Muscle of back (tissue), 11 donors: Measurements from ENCODE around the gene LAMC1. TPM values are rescaled to one million over a fixed set of nuclear protein-coding genes. Genes with fewer than 3 reads are reported as not detected.
A peak's percentile ranks its signal among the peaks of the same experiment; 100 is the strongest.
"Not testable (repeated sequence)": the region's sequence is repeated elsewhere in the genome, so short reads cannot be mapped to it uniquely, and the experiment has no call there.

Experiments
- DNase-seq, 3 donors: peaks; one replicate each; pipeline versions ENCODE4 v3.0.0 to v3.0.0-alpha.2; 2013
- polyA plus RNA-seq, 10 donors: library from polyadenylated mRNA; unstranded; fragments of 120-200 nt; gene quantifications; one replicate each; pipeline ENCODE4 v1.2.1, GENCODE V29; 2013; ENCODE audit not compliant: insufficient read length in 10 of 10

LAMC1 gene
- polyA plus RNA-seq, 10 donors = 272 to 386 (median 317) TPM

DNA sequence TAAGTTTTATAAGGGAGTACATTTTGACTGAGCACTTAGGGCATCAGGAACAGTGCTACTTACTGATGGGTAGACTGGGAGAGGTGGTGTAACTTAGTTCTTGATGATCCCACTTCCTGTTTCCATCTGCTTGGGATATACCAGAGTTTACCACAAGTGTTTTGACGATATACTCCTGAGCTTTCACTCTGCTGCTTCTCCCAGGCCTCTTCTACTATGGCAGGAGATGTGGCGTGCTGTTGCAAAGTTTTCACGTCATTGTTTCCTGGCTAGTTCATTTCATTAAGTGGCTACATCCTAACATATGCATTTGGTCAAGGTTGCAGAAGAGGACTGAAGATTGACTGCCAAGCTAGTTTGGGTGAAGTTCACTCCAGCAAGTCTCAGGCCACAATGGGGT, 121.5 kb downstream of the LAMC1 start:
- DNase-seq = no peak

GRCh38 chr1:183147735-183148134, 124.5 kb downstream of the LAMC1 start:
- DNase-seq = no peak

DNA sequence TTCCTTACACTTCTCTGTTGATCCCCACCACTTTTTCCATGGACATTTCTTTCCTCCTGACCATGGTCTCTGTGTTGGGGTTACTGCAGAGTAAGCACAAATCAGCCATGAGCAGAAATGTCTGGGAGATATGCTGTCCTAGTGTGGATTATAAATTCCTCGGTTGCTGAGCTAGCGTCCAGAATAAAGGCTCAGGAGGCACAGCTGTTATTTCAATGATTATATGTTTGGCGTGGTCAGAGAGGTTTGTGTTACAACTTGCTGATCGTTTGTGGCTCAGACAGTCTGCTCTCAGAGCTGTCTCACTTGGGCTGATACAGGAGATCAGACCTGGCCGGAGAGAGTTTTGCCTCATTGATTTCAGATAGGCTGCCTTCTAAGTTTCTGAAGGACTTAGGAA, 125.4 kb downstream of the LAMC1 start:
- DNase-seq = peak; percentile 58 to 83 (median 73)

DNA sequence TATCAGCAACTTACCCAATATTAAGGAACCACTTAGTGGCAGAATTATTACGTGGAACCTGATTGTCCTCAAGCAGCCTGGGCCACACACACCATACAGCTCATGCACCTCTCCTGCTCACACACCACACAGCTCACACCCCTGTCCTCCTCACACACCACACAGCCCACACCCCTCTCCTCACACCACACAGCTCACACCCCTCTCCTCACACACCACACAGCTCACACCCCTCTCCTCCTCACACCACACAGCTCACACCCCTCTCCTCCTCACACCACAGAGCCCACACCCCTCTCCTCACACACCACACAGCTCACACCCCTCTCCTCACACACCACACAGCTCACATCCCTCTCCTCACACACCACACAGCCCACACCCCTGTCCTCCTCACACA, 126.1 kb downstream of the LAMC1 start:
- peak in 1 of 3 donors; percentile 28 for DNase-seq

GRCh38 chr1:183150032-183150431, 126.8 kb downstream of the LAMC1 start:
- DNase-seq = not testable (repeated sequence)

- DNase-seq = no peak
Measured at GRCh38 chr1:183150445-183150844, 127.2 kb downstream of the LAMC1 start.

- no peak for DNase-seq
Measured at GRCh38 chr1:183152180-183152579, 129.0 kb downstream of the LAMC1 start.

- DNase-seq = no peak
Measured at GRCh38 chr1:183155939-183156338, 132.7 kb downstream of the LAMC1 start.

GRCh38 chr1:183159960-183160359, 136.7 kb downstream of the LAMC1 start:
- no peak for DNase-seq

DNA sequence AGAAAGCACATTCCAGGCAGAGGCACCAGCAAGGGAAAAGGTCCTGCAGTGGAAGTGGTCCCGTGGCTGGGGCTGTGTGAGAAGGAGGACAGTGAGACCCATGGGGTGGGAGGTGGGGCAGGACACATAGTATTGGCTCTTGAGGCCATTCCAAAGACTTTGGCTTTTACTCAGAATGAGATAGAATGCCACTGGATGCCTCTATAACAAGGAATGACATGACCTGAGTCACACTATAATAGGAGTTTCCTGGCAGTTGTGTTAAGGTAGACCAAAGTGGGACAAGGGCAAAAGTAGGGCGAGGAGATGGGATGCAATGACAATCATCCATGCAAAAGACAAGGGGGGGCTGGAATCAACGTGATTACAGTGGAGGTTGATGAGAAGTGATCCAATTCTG, 138.2 kb downstream of the LAMC1 start:
- no peak for DNase-seq

- peak in 1 of 3 donors; percentile 84 for DNase-seq
Measured at GRCh38 chr1:183163316-183163715, 140.1 kb downstream of the LAMC1 start.

DNA sequence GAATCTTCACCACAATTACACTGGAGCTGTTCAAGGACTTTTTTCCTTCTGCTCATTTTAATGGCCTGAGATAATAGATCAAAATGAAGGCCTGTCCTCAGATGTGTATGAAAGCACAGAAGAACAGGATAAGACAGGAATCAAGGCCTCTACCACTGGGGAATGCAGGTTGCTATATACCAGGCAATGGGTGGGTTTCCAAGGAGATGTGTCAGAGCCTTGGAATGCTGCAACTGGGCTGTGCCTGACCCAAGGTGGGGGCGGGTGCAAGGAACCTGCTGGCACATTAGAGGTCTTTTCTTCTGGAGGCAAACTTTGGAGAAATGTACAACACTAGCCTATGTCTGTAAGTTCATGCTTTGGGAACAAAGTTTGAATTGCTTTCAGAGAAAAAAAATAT, 141.1 kb downstream of the LAMC1 start:
- no peak for DNase-seq

GRCh38 chr1:183164963-183165362, 141.7 kb downstream of the LAMC1 start:
- DNase-seq = no peak

DNA sequence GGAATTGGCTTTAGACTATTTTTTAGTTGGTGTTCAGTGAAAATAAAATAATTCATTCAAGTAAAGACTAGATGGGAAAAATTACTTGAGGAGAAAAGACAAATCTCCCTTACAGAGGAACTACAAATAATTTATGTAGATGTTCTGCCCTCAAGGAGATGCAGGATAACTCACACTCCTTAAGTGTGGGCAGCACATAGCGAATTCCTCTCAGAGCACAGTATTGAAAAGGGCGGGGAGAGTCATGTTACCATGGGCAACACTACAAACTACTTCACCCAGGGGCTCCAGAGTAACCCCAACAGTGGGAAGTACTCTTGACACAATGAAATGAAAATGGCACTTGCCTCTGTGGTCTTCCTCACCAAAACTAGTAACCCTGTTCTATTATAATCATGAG, 142.2 kb downstream of the LAMC1 start:
- DNase-seq = no peak

- no peak for DNase-seq
Measured at GRCh38 chr1:183166454-183166853, 143.2 kb downstream of the LAMC1 start.

DNA sequence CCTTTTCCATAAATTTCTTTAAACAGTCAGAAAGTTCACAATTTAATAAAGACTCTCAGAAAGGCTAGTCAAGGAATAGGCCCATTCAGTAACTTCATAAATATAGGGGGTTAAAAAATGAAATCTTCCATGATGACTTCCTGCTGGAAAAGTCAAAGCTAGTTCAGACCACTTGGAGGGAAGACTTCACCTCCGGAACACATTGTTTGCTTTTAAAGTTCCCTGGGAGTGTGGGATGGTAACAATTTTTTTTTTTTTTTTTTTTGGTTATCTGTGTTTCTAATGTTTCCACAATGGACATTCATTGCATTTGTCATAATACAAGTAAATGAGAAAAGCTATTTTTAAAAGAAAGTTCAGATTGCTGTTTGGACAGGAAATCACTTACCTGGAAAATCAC, 144.5 kb downstream of the LAMC1 start:
- DNase-seq = no peak

- no peak for DNase-seq
Measured at GRCh38 chr1:183168308-183168707, 145.1 kb downstream of the LAMC1 start.

GRCh38 chr1:183173828-183174227, 150.6 kb downstream of the LAMC1 start:
- DNase-seq = peak in 1 of 3 donors; percentile 28

DNA sequence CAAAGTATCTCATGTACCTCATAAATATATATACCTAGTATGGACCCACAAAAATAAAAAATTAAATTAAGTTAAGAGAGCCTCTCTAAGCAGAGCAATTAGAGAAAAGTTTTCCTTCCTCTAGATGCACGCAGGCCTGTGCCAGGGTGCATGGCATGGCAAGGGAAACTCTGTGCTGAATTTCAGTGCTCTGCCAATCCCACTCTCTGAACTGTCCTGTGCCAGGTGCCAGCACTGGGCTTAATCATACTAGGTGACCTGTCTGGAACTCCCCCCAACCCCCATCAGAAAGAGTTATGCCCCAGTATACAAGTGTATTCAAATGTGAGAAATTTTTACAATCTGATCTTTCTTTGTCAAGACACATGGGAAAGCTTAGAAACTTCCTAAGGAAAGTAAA, 152.4 kb downstream of the LAMC1 start:
- DNase-seq = no peak

DNA sequence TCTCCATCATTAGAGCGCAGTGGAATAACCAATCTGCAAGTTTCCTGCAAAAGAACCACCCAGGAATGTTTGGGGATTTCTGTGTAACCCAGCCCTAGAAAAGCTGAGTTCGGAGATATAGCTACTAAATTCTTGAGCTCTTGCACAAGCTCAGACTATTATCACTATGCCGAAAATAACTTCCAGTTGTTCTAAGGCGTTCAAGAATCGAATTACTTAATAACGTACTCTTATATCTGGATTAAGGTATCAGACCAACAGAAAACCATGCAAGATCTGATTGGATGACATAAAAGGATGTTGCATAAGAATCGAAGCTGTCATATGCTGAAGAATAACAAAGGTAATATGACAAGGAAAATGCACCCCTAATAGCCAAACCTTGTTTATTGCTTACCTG, 155.3 kb downstream of the LAMC1 start:
- no peak for DNase-seq

GRCh38 chr1:183179033-183179432, 155.8 kb downstream of the LAMC1 start:
- DNase-seq = no peak

DNA sequence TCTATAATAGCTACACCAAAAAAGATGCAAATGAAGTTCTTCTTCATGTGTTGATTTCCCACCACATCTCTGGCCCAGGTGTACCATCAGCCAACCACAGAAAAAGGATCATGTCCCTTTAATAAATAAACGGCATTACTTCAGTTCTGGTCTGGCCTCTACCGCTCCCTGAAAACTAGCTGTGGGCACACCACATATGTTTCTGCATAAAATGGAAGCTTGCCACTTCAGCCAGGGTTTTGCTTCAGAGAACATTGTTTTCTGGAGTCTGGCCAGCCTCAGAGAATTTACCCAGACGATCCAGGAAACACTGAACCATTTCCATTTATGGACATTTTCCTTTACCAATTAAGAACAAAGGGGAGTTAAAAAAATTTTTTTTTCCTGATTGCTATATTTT, 157.0 kb downstream of the LAMC1 start:
- peak; percentile 78 to 86 (median 86) for DNase-seq

GRCh38 chr1:183180634-183181056, 157.4 kb downstream of the LAMC1 start:
- DNase-seq = peak; percentile 56 to 76 (median 74)

DNA sequence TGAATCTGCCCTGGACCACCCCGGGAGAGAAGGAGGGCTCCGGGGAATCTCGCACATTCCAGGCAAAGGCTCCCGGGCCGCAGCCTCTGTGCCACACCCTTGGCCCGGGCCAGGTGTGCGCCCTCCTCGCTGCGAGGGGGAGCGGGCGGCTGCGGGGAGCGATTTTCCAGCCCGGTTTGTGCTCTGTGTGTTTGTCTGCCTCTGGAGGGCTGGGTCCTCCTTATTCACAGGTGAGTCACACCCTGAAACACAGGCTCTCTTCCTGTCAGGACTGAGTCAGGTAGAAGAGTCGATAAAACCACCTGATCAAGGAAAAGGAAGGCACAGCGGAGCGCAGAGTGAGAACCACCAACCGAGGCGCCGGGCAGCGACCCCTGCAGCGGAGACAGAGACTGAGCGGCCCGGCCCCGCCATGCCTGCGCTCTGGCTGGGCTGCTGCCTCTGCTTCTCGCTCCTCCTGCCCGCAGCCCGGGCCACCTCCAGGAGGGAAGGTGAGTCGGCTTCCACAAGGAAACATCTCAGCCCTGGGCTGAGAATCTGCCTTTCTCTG, 162.8 kb downstream of the LAMC1 start, which contains the start of gene LAMC2:
TSS of gene LAMC2 (plus strand) at position 324 of the 550 bp plus-strand sequence. CDS start at position 413, 89 bp downstream.
- DNase-seq = peak in 1 of 3 donors; percentile 57
